ENCODE measurements around the gene UGT1A3.

Gene UGT1A3

DNA sequence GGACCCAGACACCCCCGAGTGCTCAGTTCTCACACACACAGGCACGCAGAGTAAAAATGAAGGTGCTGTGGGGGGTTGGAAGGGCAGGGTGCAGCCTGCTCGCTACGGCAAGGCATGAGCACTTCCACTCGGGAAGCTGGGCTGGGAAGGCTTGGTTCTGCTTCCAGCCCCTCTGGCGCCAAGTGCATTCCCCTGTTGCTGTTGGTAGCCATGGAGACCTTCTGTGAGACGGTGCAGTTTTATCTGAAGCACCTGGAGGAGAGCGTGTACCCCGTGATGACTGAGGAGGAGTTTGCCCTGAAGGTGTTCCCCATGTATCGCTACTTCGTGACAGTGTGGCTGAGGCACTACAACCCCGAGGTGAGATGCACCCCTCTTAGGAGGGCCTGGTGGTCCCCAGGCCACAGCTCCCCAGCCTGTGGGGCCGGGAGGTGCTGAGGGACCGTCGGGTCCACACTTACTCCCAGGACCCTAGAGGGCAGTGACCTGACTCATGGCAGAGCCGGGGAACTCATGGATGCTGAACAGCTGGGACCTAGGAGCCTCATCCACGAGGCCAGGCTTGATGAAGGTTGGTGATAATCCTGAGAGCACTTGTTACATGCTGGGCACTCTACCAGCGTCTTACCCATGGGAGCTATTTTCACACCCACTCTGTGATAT lies 64.8 kb downstream of the UGT1A3 start:
- in situ Hi-C loops (cut with HindIII; ENCODE audit: low sequenced_read_pairs), result no loop called here

DNA sequence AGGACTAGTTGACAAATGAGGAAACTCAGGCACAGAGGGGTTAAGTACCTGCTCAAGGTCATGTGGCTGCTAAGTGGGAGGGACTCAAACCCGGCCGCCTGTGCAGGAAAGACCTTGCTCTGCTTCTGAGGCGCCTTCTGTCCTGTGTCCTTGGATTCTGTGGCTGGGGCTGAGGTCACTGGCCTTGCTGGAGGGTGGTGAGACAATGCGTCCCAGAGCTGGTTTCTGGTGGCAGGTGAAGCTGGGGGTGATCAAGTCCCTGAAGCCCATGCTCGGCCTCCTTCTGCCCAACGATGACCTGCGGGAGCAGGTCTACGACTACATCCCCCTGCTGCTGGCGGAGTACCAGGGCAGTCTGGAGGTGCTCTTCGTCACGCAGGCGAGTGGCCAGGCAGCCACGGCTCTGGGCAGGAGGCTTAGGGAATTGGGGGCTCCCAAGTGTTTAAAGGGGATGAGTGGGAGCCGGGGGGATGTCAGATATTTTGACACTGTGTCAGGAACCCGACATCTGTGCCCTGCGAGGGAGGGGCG lies 65.4 kb downstream of the UGT1A3 start:
- in situ Hi-C loops (cut with HindIII; ENCODE audit: low sequenced_read_pairs), result no loop called here

DNA sequence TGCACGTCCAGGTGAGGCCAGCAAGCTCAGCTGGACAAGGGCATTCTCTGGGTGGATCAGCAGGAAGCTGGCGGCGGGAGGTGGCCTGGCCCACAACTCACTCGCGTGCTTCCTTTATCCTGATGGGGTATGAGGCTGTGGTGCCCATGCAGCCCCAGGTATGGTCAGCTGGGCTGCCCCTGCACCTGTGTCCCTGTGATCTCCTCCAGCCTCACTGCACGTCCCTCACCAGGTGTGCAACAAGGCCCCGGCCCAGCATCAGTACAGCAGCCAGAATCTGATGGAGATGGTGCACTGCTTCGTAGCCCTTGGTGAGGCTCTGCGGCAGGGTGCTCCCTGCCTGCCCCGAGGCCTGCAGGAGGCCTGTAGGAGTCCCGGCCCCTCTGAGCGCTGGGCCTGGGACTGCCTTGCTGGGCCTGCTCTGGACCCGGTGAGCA lies 66.9 kb downstream of the UGT1A3 start:
- in situ Hi-C loops (cut with HindIII; ENCODE audit: low sequenced_read_pairs), result no loop called here

DNA sequence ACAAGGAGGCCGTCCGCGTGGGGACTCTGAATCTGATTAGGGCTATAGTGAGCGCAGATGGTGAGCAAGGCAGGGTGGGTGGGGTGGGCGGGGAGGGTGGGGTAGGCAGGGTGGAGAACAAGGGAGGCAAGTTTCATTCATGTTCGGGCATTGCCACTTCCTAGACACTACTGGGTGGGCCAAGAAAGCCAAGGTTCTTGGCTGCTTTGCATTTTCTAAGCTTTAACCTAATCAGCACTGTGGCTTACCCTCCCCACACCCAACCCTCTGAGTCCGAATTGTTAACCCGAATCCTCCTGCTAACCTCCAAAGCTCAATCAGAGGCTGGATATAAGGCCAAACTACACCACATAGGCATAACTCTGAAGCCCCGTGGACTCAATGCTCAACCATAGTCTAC lies 67.4 kb downstream of the UGT1A3 start:
- in situ Hi-C loops (cut with HindIII; ENCODE audit: low sequenced_read_pairs), result no loop called here

DNA sequence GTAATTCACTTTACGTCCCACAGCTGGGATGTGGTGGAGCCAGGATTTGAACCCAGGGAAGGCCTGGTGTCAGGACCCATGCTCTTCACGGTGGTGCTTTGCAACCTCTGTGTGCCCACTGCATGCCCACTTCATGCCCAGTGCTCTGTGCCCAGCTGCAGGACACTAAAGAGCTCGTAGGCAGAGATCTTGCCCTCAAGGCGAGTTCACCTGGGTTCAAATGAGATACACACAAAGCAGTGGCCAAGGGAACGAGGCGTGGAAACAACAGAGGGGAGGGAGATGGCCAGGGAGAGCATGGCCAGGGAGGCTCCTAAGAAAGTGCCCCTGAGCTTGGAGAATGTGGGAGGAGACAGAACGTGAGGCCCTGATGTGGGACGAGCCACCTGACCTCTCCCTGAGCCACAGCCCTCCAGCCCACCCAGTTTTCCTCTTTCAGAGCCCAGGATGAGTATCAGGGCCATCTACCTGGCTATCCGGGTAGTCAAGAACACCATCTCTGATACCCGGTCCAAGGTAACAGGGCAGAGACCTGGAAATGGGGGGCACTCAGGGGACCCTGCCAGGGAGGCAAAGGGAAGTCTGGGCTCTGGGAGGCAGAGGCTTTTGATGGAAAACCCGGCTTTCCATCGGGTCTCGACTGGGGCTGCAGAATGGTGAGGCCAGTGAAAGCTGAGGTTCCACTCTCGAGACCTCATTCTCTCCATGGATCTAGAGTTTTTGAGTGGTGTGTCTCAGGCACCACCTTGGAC lies 69.7 kb downstream of the UGT1A3 start:
- in situ Hi-C loops (cut with HindIII; ENCODE audit: low sequenced_read_pairs), result no loop called here

DNA sequence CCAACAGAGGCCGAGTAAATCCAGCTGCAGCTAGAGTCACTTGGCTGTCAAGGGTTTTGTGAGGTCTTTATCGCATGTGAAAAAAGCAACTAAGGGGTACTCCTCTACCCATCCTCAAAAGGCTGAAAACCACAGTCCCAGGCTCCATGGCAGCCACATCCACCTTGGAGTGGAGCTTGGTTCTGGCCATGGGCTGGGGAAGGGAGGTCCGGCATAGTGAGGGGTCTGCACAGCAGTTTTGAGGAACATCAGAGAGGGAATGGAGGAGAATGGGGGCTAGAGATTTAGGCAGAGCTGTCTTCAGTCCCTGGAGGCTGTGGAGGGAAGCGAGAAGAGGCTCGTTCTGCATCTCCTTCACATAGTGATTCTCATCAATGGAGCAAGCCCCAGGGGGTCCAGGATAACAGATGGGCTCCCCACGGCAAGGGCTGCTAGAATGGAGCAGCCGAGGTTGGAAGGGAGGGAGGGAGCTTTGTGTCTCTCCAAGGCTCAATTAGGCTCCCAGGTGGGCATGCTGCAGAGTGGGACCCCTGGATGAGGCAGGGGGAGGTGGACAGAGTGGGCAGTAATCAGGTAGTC lies 70.3 kb downstream of the UGT1A3 start:
- in situ Hi-C loops (cut with HindIII; ENCODE audit: low sequenced_read_pairs), result no loop called here

DNA sequence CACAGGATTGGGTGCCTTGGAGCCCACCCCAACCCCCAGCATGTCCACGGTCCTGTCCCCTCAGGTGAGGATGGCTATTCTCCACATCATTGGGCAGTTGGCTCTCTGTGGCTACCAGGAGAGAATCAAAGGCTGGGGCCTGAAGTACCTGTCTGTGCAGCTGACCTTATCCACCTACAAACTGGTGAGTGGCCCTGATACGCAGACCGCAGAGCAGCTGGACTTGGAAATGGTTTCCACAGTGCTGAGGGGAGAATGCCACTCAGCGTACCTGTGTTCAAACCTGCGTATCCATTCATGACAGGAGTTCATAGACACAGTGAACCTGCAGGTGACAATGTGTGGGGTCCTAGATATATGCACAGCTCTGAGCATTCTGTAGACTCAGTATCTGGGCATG lies 70.9 kb downstream of the UGT1A3 start:
- in situ Hi-C loops (cut with HindIII; ENCODE audit: low sequenced_read_pairs), result no loop called here

DNA sequence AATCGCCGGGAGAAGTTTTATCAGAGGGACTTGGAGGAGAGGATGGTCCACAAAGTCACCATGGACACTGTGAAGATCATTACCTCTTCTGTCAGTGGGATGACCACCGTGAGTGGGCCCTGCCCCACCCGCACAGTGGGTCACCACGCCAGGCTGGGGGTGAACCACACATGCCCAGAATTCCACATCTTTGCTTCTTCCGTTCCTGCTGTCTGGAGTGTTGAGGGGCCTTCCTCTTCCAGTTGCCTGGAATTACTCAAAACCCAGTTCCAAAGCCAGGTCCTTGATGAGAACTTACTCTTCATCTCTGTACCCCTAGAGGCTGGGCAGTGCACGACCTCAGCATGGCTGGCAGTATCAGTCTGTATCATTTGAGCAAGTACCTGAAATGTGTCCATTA lies 71.4 kb downstream of the UGT1A3 start:
- in situ Hi-C loops (cut with HindIII; ENCODE audit: low sequenced_read_pairs), result no loop called here

DNA sequence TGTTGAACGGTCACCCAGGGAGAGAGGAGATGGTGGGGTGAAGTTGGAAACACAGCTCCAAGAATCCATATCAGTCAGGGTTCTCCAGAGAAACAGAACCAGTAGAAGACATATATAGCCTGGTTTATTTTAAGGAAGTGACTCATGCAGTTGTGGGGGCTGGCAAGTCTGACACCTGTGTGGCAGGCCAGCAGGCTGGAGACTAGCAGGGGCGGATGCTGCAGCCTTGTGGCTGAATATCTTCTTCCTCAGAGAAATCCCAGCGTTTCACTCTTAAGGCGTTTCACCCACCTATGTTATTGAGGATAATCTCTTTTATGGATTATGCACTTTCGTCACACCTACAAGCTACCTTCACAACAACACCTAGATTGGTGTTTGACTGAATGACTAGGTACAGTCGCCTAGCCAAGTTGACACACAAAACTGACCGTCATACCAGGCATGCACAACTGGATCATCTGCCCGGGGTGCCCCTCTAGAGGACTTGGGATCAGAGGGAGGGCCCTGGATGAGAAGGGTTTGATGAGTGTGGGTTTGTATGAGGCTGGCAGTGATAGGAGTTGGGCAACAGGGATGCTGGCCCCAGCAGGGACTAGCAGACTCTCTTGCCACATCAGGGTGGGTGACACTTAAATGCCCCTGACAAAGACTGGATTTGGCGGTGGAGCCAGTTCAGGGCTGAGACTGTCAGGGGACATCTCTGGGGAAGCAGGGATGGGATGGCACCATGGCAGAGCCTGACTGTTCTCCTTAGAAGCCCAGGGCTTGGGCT lies 72.7 kb downstream of the UGT1A3 start:
- in situ Hi-C loops (cut with HindIII; ENCODE audit: low sequenced_read_pairs), result no loop called here

DNA sequence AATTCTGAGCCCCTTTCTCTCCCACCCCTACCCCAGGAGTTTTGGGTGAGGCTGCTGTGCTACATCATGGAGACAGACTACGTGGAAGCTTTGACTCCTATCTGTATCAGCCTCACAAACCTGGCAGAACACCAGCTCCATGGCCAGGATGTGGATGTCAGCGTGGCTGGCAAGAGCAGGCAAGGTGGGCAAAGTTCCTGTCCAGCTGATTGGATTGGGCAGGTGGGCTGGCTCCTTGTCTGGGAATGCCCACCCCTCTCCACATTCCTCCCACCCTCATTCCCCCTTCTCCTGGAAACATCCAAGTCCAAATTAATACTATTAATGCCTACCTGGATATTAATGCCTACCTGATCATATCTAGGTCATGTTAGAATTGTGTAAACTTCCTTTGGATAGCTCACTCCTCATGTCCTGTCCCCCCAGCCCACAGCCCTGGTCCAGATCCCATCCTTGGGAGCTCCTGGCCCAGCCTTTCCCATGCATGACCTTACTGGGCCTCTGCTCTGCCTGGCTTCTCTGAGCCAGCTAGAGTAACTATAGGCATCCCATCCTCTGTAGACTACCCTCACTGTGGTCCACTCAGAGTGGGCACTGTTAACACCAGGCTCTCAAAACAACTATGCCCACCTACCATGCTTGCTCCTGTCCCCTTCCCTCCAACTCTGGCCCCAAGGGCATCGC lies 73.4 kb downstream of the UGT1A3 start:
- in situ Hi-C loops (cut with HindIII; ENCODE audit: low sequenced_read_pairs), result no loop called here

DNA sequence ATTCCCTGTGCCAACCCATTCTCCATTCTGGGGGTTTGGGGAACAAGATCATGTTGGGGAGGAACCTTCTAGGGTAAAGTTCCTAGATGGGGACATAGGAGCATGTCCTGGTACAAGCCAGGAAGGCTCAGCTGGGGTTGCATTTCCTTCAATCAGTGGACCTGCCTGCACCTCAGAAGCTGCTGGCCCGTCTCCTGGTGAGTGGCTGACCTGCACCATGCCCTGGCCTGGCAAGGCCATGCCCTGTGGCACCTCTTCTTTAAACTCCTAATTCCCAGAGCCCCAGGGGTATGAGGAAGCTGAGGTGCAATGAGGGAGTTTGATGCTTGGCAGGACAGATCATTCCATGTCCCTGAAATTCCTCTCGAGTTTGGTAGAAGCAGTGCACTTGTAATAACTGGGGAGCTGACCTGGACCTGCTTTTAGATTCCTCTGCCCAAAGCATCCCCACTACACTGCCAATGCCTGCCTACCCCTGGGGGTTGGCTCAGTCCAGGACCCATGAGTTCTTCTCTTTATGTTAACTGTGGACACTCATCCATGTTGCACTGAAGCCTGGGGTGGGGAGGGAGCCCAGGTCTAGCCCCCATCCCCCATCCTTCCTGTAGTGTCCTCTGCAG lies 74.6 kb downstream of the UGT1A3 start:
- in situ Hi-C loops (cut with HindIII; ENCODE audit: low sequenced_read_pairs), result no loop called here

DNA sequence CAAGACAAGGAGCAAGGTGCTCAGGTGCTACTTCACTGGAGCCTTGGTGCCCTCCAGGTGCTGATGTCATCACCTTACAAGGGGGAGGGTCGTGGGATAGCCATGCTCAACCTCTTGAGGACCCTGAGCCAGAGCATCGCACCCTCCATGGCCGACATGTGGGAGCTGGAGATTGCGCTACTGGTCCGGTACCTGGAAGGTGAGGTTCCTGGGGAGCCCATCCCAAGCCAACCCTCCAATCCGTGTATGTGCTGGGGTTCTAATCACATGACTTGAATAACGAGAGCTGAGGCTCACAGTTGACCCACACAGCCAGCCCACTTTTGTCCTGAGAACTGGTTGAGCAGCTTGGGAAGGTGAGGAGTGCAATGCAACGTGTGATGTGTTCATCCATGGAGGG lies 75.2 kb downstream of the UGT1A3 start:
- in situ Hi-C loops (cut with HindIII; ENCODE audit: low sequenced_read_pairs), result no loop called here

DNA sequence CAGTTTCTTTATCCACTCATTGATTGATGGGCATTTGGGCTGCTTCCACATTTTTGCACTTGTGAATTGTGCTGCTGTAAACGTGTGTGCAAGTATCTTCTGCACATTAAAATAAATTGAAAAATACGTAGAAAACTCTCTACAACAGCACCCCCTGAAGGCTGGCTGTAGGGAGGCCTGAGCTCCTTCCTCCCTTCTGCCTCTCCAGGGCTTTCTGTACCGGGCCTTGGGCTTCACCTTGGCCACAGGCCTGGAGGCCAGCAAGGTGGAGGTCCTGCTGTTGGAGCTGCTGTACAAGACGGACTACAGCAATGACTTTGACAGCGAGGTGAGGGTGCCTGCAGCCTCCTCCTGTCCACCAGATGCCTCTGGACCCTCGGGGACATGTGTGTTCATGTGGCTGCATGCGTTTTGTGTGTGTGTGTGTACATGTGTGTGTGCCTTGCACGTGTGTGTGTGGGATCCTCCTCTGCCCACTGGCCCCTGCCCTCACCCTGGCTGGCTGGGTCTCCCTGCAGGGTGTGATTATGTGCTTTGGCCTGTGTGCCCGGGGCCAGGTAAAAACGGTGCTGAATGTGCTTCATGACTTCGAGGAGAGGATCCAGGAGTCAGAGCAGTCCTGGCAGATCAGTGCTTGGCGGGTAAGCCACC lies 78.5 kb downstream of the UGT1A3 start:
- in situ Hi-C loops (cut with HindIII; ENCODE audit: low sequenced_read_pairs), result no loop called here

DNA sequence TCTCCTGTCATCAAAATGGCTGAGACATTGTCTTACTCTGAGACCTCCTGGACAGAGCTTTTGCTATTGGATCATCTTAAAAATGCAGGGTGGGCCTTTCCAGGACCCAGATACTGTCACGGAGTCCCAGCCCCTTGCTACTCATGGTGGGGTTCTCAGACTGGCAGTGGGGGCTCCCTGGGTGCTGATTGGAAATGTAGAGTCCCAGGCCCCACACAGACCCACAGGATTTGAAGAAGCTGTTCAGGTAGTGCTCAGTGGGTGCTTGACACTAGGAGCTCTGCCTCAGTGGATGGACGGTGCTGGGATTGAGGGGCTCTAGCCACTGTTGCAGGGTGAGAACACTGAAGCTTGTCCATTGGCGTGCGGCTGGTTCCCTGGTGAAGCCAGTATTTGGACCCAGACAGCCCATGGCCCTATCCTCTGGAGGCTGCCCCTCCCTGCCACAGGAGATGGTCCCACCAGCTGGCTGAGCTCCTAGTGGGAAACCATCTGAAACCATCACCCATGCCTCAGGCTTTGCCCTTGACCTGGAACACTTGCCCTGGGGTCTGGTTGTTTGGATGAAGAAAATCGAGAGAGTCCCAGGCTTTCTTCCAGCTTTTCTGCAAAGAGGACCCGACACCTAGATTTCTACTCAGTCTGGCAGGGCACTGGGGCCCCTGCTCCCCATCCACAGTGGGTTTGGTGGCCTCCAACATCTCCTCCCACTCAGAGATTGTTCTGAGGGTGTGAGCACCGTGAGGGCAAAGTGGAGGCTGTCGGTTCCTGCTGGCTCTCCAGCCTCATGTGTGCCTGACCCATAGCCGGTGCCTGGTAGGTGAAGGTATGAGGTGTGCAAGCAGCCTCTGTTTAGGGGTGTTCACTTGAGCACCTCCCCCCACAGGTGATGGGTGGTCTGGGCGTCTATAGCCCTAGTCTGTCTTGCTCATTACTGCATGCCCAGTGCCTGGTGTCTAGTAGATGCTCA lies 79.4 kb downstream of the UGT1A3 start:
- in situ Hi-C loops (cut with HindIII; ENCODE audit: low sequenced_read_pairs), result no loop called here

DNA sequence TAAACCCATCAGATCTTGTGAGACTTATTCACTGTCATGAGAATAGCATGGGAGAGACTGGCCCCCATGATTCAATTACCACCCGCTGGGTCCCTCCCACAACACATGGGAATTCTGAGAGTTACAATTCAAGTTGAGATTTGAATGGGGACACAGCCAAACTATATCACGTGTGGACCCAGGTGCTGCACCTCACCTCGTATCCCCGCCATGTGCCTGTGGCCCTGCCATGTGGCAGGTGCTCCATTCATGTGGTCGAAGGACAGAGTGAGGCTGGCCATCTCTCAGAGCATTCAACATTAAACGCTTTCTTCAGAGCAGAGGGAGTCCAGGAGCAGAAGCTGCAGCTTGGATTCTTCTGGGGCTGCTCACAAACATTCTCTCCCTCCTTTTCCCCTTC lies 81.5 kb downstream of the UGT1A3 start:
- in situ Hi-C loops (cut with HindIII; ENCODE audit: low sequenced_read_pairs), result no loop called here

DNA sequence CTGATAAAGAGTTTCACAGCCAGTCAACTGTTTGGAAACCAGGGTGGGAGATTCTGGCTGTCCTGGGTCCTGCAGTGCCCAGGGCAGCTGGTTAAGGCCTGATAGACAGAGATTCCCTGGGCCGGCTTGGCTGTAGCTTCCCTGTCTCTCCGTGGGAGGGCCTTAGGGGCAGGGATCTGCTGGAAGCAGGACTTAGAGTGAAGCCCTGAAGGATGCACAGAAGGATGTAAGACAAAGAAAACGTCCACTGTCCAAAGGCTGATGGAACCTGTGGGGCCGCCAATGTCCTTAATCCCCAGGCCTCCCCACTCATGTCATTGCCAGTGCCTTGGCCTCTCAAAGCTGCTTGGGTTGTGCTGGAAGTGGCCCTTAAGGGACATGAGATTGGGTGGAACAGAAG lies 82.2 kb downstream of the UGT1A3 start:
- in situ Hi-C loops (cut with HindIII; ENCODE audit: low sequenced_read_pairs), result no loop called here

DNA sequence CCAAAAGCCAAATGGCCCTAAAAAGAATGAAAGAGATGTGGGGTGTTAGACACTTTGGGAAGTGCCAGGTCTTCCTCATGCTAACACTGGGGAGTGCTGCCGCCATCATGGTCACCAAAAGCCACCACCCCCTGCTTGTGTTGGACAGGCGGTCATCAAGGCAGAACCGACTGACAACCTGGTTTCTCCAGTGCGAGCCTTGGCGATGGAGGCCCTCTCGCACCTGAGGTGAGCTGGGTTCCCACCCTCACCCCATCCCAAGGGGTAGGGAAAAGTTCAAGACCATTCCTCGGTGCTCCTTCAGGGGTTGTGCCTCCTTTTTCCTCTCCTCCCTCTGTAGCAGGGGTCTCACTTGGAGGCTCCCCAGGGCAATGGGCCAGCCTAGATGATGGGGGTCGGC lies 82.9 kb downstream of the UGT1A3 start:
- in situ Hi-C loops (cut with HindIII; ENCODE audit: low sequenced_read_pairs), result no loop called here

DNA sequence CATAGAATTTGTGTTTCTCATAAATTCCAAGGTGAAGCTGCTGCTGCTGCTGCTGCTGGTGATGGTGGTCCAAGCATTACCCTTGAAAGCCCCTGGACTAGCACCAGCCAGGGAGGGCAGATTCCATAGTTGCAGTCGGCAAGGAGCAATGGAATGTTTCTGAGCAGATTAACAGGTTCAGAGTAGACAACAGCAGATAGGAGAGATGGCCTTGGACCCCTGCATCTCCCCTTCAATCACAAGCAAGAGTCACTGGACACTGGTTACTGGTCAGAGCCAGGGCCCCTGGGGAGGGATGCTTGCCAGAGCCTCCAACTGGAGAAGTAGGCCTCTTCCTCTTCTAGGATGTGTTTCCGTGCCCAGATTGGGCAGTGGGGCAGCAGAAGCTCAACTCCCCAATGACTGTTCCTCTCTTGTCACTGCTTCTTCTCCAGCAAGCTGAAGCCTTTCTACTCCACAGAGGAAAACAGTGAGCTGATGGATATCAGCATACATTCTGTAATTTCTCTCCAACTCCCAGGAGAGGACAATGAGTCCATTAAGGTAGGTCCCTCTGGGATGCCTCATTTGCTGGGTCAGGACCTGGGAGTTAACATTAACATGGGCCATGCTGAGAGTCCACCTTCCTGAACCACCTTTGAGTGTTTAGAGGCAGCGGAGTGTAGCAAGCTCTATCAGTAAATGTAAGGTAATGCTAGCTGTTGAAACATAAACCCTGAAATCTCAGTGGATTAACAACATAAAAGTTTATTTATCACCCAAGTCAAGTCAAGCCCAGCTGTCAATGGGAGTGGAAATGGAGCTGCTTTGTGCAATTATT lies 84.6 kb downstream of the UGT1A3 start:
- in situ Hi-C loops (cut with HindIII; ENCODE audit: low sequenced_read_pairs), result no loop called here

Measured in DLD1 (cell line).